Hepatic stellate cell (primary cell): ENCODE data around the gene DNAJC28.
"Not testable (repeated sequence)": the region's sequence is repeated elsewhere in the genome, so short reads cannot be mapped to it uniquely, and the experiment has no call there.

Experiments used
- DNase-seq: peaks from one replicate; pipeline ENCODE4 v3.0.0; 2011; ENCODE audit warnings: low spot score

Gene DNAJC28

GRCh38 chr21:33491373-33492102, at the start of gene DNAJC28:
Gene DNAJC28, minus strand, starts transcription at chr21:33491716. Its CDS starts 2,323 bp downstream, at chr21:33489393.
- peak; percentile 94 for DNase-seq

GRCh38 chr21:33541105-33541711, 49.7 kb upstream of the DNAJC28 start:
- DNase-seq = no peak

- no peak for DNase-seq
Measured at GRCh38 chr21:33540711-33541104, 49.2 kb upstream of the DNAJC28 start.

GRCh38 chr21:33539616-33540015, 48.1 kb upstream of the DNAJC28 start:
- DNase-seq = peak; percentile 74

GRCh38 chr21:33537212-33537611, 45.7 kb upstream of the DNAJC28 start:
- DNase-seq = no peak

GRCh38 chr21:33531007-33531406, 39.5 kb upstream of the DNAJC28 start:
- DNase-seq = no peak

GRCh38 chr21:33522953-33523349, 31.4 kb upstream of the DNAJC28 start:
- DNase-seq = no peak

GRCh38 chr21:33522297-33522952, 30.9 kb upstream of the DNAJC28 start:
- no peak for DNase-seq

GRCh38 chr21:33518899-33519298, 27.4 kb upstream of the DNAJC28 start:
- DNase-seq = no peak

GRCh38 chr21:33514229-33514628, 22.7 kb upstream of the DNAJC28 start:
- DNase-seq = no peak

GRCh38 chr21:33512481-33512880, 21.0 kb upstream of the DNAJC28 start:
- DNase-seq = no peak

- no peak for DNase-seq
Measured at GRCh38 chr21:33511639-33512038, 20.1 kb upstream of the DNAJC28 start.

GRCh38 chr21:33510826-33511225, 19.3 kb upstream of the DNAJC28 start:
- DNase-seq = no peak

- not testable (repeated sequence) for DNase-seq
Measured at GRCh38 chr21:33507003-33507402, 15.5 kb upstream of the DNAJC28 start.

- DNase-seq = no peak
Measured at GRCh38 chr21:33505833-33506232, 14.3 kb upstream of the DNAJC28 start.

- DNase-seq = no peak
Measured at GRCh38 chr21:33496345-33496744, 4.8 kb upstream of the DNAJC28 start.

GRCh38 chr21:33495743-33496142, 4.2 kb upstream of the DNAJC28 start:
- DNase-seq = no peak

- DNase-seq = no peak
Measured at GRCh38 chr21:33493756-33494155, 2.2 kb upstream of the DNAJC28 start.

GRCh38 chr21:33492571-33492970, 1.1 kb upstream of the DNAJC28 start:
- DNase-seq = no peak

GRCh38 chr21:33490991-33491372, 534 bp downstream of the DNAJC28 start:
- DNase-seq = no peak

GRCh38 chr21:33488936-33489335, 2.6 kb downstream of the DNAJC28 start:
- DNase-seq = no peak

- DNase-seq = no peak
Measured at GRCh38 chr21:33487996-33488395, 3.5 kb downstream of the DNAJC28 start.

GRCh38 chr21:33481314-33481943, 10.1 kb downstream of the DNAJC28 start:
- DNase-seq = no peak
